Loucy (cell line): ENCODE results near the gene SIRPA.

Experiments used
- H2AFZ ChIP-seq: fragments of 200-600 bp; sonication (generic); 2 replicates; pipeline ENCODE4 v1.6.0; 2016; ENCODE audit warnings: antibody characterized with exemption, mild to moderate bottlenecking, low read length, moderate library complexity
- H3F3A ChIP-seq: fragments of 200-600 bp; 2 replicates; pipeline ENCODE4 v1.6.0; 2016; ENCODE audit warnings: antibody characterized with exemption, low read depth, mild to moderate bottlenecking
- H3K27me3 ChIP-seq: fragments of 200-600 bp; sonication (generic); 2 replicates; pipeline ENCODE4 v1.6.1; 2014; ENCODE audit warnings: low read length, mild to moderate bottlenecking; ENCODE audit not compliant: insufficient read depth, poor library complexity, severe bottlenecking
- H3K36me3 ChIP-seq: fragments of 200-600 bp; sonication (generic); 2 replicates; pipeline ENCODE4 v1.6.1; 2016; ENCODE audit warnings: low read length; ENCODE audit not compliant: insufficient read depth
- H3K4me1 ChIP-seq: fragments of 200-600 bp; sonication (generic); 2 replicates; pipeline ENCODE4 v1.5.1; 2014; ENCODE audit warnings: low read length, mild to moderate bottlenecking; ENCODE audit not compliant: insufficient read depth, poor library complexity, severe bottlenecking
- H3K4me2 ChIP-seq: fragments of 200-600 bp; sonication (generic); 2 replicates; pipeline ENCODE4 v1.6.0; 2014; ENCODE audit warnings: antibody characterized with exemption, low read length, low read depth, mild to moderate bottlenecking; ENCODE audit not compliant: poor library complexity, severe bottlenecking
- H3K4me3 ChIP-seq: fragments of 200-600 bp; sonication (generic); 2 replicates; pipeline ENCODE4 v1.5.1; 2014; ENCODE audit warnings: low read length, mild to moderate bottlenecking, mixed read lengths; ENCODE audit not compliant: poor library complexity, severe bottlenecking
- H3K79me2 ChIP-seq: fragments of 200-600 bp; sonication (generic); 2 replicates; pipeline ENCODE4 v1.6.1; 2014; ENCODE audit warnings: low read length; ENCODE audit not compliant: insufficient read depth
- H3K9ac ChIP-seq: fragments of 200-600 bp; sonication (generic); 2 replicates; pipeline ENCODE4 v1.6.0; 2014; ENCODE audit warnings: mild to moderate bottlenecking, low read depth, low read length, moderate library complexity; ENCODE audit not compliant: poor library complexity, severe bottlenecking
- H3K9me2 ChIP-seq: fragments of 200-600 bp; sonication (generic); replicated peaks from 2 replicates; pipeline ENCODE4 v1.6.1; 2016; ENCODE audit warnings: low read depth, low read length, mixed read lengths
- H3K9me3 ChIP-seq: fragments of 200-600 bp; sonication (generic); 2 replicates; pipeline ENCODE4 v1.6.1; 2014; ENCODE audit warnings: mild to moderate bottlenecking, antibody characterized with exemption, low read length, low read depth; ENCODE audit not compliant: insufficient read depth
- H4K20me1 ChIP-seq: fragments of 200-600 bp; sonication (generic); 2 replicates; pipeline ENCODE4 v1.6.0; 2014; ENCODE audit warnings: antibody characterized with exemption, low read length, mild to moderate bottlenecking; ENCODE audit not compliant: insufficient read depth, poor library complexity, severe bottlenecking
- CTCF ChIP-seq: fragments of 200-600 bp; sonication (generic); conservative IDR thresholded peaks from 2 replicates; pipeline ENCODE4 v1.5.1; 2014; ENCODE audit warnings: mild to moderate bottlenecking, antibody characterized with exemption, low read length
- EZH2phosphoT487 ChIP-seq: fragments of 200-600 bp; IDR thresholded peaks from 2 replicates; pipeline ENCODE4 v1.6.1; 2018; ENCODE audit warnings: antibody characterized with exemption, mild to moderate bottlenecking, moderate library complexity, borderline replicate concordance

Gene SIRPA

DNA sequence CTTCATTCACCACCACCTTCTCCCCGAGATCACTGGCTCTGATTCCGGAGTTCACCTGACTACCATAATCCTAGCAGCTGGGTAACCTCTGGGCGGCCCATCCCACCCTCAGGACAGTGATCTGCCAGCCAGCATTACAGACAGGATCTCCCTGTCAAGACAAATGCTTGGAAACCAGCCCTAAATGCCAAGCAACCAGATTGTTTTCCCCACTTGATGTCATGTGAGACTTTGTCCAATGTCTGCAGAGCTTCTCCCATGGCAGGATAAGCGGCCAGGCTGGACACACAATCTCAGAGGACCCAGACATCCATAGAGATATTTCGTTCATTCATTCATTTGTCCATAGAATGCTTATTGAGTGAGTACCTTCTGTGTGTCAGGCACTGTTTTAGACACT, 66.2 kb downstream of the SIRPA start:
- no peaks in the 10 kb centered on the region for H3K27me3 ChIP-seq
- no peak overlapping the region for H2AFZ ChIP-seq
- no peaks in the 10 kb centered on the region for H3K9me3 ChIP-seq
- H3K4me1 ChIP-seq = no peaks in the 10 kb centered on the region
- no peaks in the 10 kb centered on the region for H4K20me1 ChIP-seq
- TF ChIP-seq EZH2phosphoT487 (no peak), CTCF (no peak)
- H3K79me2 ChIP-seq = no peaks in the 10 kb centered on the region
- no peak overlapping the region for H3K4me3 ChIP-seq
- H3K4me2 ChIP-seq = no peak overlapping the region
- no peaks in the 10 kb centered on the region for H3K36me3 ChIP-seq
- H3F3A ChIP-seq = no peaks in the 10 kb centered on the region
- H3K9me2 ChIP-seq = no peaks in the 10 kb centered on the region
- no peak overlapping the region for H3K9ac ChIP-seq

GRCh38 chr20:1964061-1964460, 68.9 kb downstream of the SIRPA start:
- Histone ChIP-seq H3K4me2 (no peak overlapping the region), H3K4me1 (no peaks in the 10 kb centered on the region), H4K20me1 (no peaks in the 10 kb centered on the region), H3F3A (no peaks in the 10 kb centered on the region), H3K9me3 (no peaks in the 10 kb centered on the region), H3K27me3 (no peaks in the 10 kb centered on the region), H3K4me3 (no peak overlapping the region), H3K36me3 (no peaks in the 10 kb centered on the region), H3K79me2 (no peaks in the 10 kb centered on the region), H2AFZ (no peak overlapping the region), H3K9ac (no peak overlapping the region), H3K9me2 (no peaks in the 10 kb centered on the region)
- TF ChIP-seq CTCF (no peak), EZH2phosphoT487 (no peak)

DNA sequence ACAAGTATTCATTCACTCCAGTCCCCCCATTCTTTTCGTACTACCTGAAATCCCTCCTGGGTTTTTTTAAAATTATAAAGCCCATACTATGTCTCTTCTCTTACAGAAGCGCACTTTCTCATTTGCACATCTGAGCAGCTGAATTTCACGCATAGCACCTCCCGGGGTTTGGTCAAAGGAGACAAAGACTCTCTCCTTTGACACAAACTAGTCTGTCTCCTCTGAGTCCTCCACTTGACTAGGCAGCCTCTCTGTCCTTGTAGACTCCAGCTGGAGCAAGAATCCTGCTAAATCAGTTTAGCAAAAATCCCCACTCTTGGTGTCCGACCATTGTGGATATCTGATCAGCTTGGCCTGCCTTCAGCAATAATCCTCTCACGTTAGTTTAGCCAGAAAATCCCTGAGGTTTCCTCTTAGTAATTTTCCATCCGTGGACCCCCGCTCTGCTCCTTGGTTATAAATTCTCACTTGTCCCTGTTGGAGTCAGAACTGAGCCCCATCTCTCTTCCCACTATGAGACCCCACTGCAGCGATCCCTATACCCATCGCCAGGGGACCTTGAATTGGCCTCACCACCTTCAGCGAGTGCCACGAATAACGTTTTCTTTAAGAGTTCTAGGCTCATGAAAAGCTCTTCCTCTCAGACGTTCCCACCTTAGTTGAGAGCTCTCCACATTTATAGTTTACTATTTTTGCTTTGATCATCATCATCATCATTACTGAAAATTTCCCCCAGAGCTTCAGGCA, 69.6 kb downstream of the SIRPA start:
- H3K4me2 ChIP-seq = peak overlapping the region; percentile 52
- no peaks in the 10 kb centered on the region for H3K9me3 ChIP-seq
- H3K36me3 ChIP-seq = no peaks in the 10 kb centered on the region
- TF ChIP-seq CTCF (no peak), EZH2phosphoT487 (no peak)
- no peaks in the 10 kb centered on the region for H3K79me2 ChIP-seq
- H2AFZ ChIP-seq = peak overlapping the region; percentile 80
- H3K27me3 ChIP-seq = no peaks in the 10 kb centered on the region
- no peaks in the 10 kb centered on the region for H3K4me1 ChIP-seq
- H3K4me3 ChIP-seq = peak overlapping the region; percentile 37
- no peaks in the 10 kb centered on the region for H4K20me1 ChIP-seq
- H3K9ac ChIP-seq = no peak overlapping the region
- H3F3A ChIP-seq = no peaks in the 10 kb centered on the region
- H3K9me2 ChIP-seq = no peaks in the 10 kb centered on the region
